Sigmoid colon (tissue), 7 donors: ENCODE results near the gene MRPL58. TPM values are rescaled to one million over a fixed set of nuclear protein-coding genes. Genes with fewer than 3 reads are reported as not detected.

Experiments used
- DNase-seq: peaks from one replicate; pipeline ENCODE4 v3.0.0-alpha.2; 2019
- H3K27ac ChIP-seq, 4 donors: fragments of 200-600 bp; sonication (generic); one replicate each; pipeline ENCODE4 v1.5.1; 2016 to 2019; ENCODE audit warnings: mild to moderate bottlenecking in 1 of 4
- H3K27me3 ChIP-seq, 3 donors: fragments of 200-600 bp; sonication (generic); one replicate each; pipeline ENCODE4 v1.5.1; 2019; ENCODE audit warnings: mild to moderate bottlenecking in 1 of 3
- H3K36me3 ChIP-seq, 4 donors: fragments of 200-600 bp; sonication (generic); one replicate each; pipeline ENCODE4 v1.5.1; 2016 to 2019
- H3K4me1 ChIP-seq, 4 donors: fragments of 200-600 bp; sonication (generic); one replicate each; pipeline ENCODE4 v1.5.1; 2017 to 2019
- H3K4me3 ChIP-seq, 4 donors: fragments of 200-600 bp; sonication (generic); one replicate each; pipeline ENCODE4 v1.5.1; 2017 to 2019; ENCODE audit warnings: mild to moderate bottlenecking in 2 of 4, moderate library complexity in 1 of 4
- H3K9me3 ChIP-seq, 4 donors: fragments of 200-600 bp in 3 of 4; sonication (generic) in 3 of 4; one replicate each; pipeline versions ENCODE4 v1.5.1 to v1.6.1; 2013 to 2019
- EP300 ChIP-seq, 4 donors: sonication (generic); formaldehyde crosslinking; IDR thresholded peaks; one replicate each; pipeline ENCODE4 v1.6.1; 2017; ENCODE audit warnings: antibody characterized with exemption in 4 of 4
- POLR2A ChIP-seq, 2 donors: fragments of 450-650 bp; IDR thresholded peaks; one replicate each; pipeline ENCODE4 v1.6.1; 2016; ENCODE audit warnings: antibody characterized with exemption in 2 of 2, mild to moderate bottlenecking in 2 of 2, moderate library complexity in 2 of 2
- POLR2AphosphoS5 ChIP-seq, 4 donors: sonication (generic); formaldehyde crosslinking; IDR thresholded peaks; one replicate each; pipeline ENCODE4 v1.6.1; 2017; ENCODE audit warnings: antibody characterized with exemption in 4 of 4
- WGBS, 2 donors: extraction: QIAGEN DNeasy Blood & Tissue Kit; methylation state at CpG; one replicate each; pipeline ENCODE4 v1.1.7; 2013; 5-methylcytosine and 5-hydroxymethylcytosine counted together
- intact Hi-C: fragments of 100-400 bp; cut with DNase I; formaldehyde crosslinking; loops from one replicate; pipeline ENCODE4 v1.15.1; 2023
- polyA plus RNA-seq, 3 donors: library from polyadenylated mRNA; stranded (reverse); fragments of 200-250 nt; gene quantifications; one replicate each; pipeline ENCODE4 v1.2.3, GENCODE V29; 2013
- total RNA-seq, 4 donors: library from RNA; depleted of rRNA; stranded (reverse); fragments of >200 nt; gene quantifications; one replicate each; pipeline ENCODE4 v1.1.0, GENCODE V29; 2016
- TF ChIP-seq, protein P1 (sequence below), 4 experiments: fragments of 450-650 bp in 3 of 4; fragments of 200-600 bp in 1 of 4; IDR thresholded peaks; one replicate each; pipeline ENCODE4 v1.5.1; 2016 to 2019; ENCODE audit warnings: antibody characterized with exemption in 4 of 4, mild to moderate bottlenecking in 3 of 4, moderate library complexity in 2 of 4
- donor health status: healthy with polysubstance abuse.
- donor health status: Bipolar disorder and iron deficiency.
- donor health status: healthy.

The MRPL58 gene
- total and polyA plus RNA-seq, 7 donors, result 36.6 to 104 (median 56.9) TPM

- no peak for DNase-seq
- no peak overlapping the region for H3K27ac ChIP-seq
- peaks cover 0 to 32% (median 28%) of the 10 kb centered on the region in 4 donors for H3K4me1 ChIP-seq
- H3K4me3 ChIP-seq, result no peak overlapping the region
- no peaks in the 10 kb centered on the region for H3K27me3 ChIP-seq
- TF ChIP-seq EP300 (IDR thresholded peaks at IDR 0.05), result no peak
- TF ChIP-seq POLR2A (IDR thresholded peaks at IDR 0.05), result no peak
- TF ChIP-seq, protein P1, sequence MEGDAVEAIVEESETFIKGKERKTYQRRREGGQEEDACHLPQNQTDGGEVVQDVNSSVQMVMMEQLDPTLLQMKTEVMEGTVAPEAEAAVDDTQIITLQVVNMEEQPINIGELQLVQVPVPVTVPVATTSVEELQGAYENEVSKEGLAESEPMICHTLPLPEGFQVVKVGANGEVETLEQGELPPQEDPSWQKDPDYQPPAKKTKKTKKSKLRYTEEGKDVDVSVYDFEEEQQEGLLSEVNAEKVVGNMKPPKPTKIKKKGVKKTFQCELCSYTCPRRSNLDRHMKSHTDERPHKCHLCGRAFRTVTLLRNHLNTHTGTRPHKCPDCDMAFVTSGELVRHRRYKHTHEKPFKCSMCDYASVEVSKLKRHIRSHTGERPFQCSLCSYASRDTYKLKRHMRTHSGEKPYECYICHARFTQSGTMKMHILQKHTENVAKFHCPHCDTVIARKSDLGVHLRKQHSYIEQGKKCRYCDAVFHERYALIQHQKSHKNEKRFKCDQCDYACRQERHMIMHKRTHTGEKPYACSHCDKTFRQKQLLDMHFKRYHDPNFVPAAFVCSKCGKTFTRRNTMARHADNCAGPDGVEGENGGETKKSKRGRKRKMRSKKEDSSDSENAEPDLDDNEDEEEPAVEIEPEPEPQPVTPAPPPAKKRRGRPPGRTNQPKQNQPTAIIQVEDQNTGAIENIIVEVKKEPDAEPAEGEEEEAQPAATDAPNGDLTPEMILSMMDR (IDR thresholded peaks at IDR 0.05), result no peak
- no peak for TF ChIP-seq POLR2AphosphoS5 (IDR thresholded peaks at IDR 0.05)
- peaks cover 0 to 46% (median 17%) of the 10 kb centered on the region in 4 donors for H3K36me3 ChIP-seq
- no peaks in the 10 kb centered on the region for H3K9me3 ChIP-seq
- intact Hi-C loops, result loop anchor here (5.0 kb wide), 2 partner anchors 62 to 133 kb away; partner anchors contain the start of genes CDR2L and SUMO2
These were observed 37.2 kb downstream of the MRPL58 start for GRCh38 chr17:75049706-75050105.

- intact Hi-C loops, result no loop called here
- Histone ChIP-seq H3K9me3 (no peaks in the 10 kb centered on the region), H3K4me3 (no peak overlapping the region), H3K27ac (no peak overlapping the region), H3K4me1 (peaks cover 0 to 21% (median 17%) of the 10 kb centered on the region in 4 donors), H3K27me3 (no peaks in the 10 kb centered on the region), H3K36me3 (peaks cover 0 to 62% (median 19%) of the 10 kb centered on the region in 4 donors)
- 83 to 88% methylated on average over 2 of the region's 2 CpGs for WGBS, 2 donors
- DNase-seq, result no peak
- TF ChIP-seq POLR2A (IDR thresholded peaks at IDR 0.05) (no peak), EP300 (IDR thresholded peaks at IDR 0.05) (no peak)
These were observed 39.5 kb downstream of the MRPL58 start for GRCh38 chr17:75051941-75052340.

GRCh38 chr17:75059369-75060345 lies 47.2 kb downstream of the MRPL58 start:
- H3K27me3 ChIP-seq, result no peaks in the 10 kb centered on the region
- intact Hi-C loops, result loop anchor here (2.0 to 5.0 kb wide), 3 partner anchors 53 to 143 kb away; partner anchors contain the start of gene NT5C
- H3K36me3 ChIP-seq, result peaks cover 20 to 60% (median 30%) of the 10 kb centered on the region in 4 donors
- TF ChIP-seq POLR2A (IDR thresholded peaks at IDR 0.05) (no peak), EP300 (IDR thresholded peaks at IDR 0.05) (no peak), POLR2AphosphoS5 (IDR thresholded peaks at IDR 0.05) (peak in 1 of 4 donors; percentile 17)
- TF ChIP-seq, protein P1 (IDR thresholded peaks at IDR 0.05), result peak; percentile 30 to 45 (median 36)
- H3K4me3 ChIP-seq, result no peak overlapping the region
- DNase-seq, result peak; percentile 82
- H3K9me3 ChIP-seq, result no peaks in the 10 kb centered on the region
- 62 to 63% methylated on average over 25 of the region's 25 CpGs for WGBS, 2 donors
- peak overlapping the region; percentile 70 to 79 (median 74) for H3K27ac ChIP-seq
- peaks cover 0 to 18% (median 13%) of the 10 kb centered on the region in 4 donors for H3K4me1 ChIP-seq

DNA sequence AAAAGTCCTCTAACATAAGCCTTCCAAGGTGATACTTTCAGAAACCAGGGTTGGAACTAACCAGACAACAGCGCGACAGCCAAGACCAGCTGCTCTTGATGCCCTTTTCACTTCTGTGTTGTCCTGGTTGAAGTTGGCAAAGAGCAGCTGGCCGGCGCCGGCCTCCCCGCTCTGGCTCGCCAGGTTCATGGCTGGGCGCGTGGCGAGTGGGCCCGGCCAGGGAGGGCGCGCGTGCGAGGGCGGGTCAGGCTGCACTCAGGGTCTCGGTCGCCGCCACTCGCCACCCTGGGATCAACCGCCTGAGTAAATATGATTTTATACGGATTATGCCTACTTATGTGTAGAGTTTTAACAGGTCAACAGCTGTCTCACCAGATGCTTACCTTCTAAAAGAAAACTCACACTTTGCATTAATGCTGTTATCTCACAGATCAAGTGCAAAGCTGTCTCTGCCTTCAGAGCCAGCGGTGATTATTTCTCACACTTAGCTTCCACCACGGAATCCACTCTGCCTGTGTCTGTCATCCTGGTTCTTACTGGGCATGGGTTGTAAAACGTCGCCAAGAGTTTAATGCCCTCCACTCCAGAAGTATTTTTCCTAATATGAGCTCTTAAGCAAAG lies 48.1 kb downstream of the MRPL58 start:
- no peak for DNase-seq

DNA sequence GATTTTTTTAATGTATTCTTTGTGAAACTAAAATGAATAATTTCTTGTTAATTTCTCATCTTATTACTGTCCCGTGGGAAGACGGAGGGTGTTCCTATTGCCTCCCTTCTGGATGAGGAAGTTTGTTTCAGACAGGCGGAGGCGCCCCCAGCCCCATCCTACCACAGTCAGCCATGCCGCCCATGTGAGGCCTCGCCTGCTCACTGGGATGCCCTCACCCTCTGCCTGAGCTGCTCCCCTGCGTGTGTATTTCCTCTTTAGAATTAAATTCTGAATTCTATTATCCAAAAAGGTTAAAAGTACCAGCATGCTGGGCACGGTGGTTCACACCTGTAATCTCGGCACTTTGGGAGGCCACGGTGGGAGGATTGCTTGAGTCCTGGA lies 48.6 kb downstream of the MRPL58 start:
- Histone ChIP-seq H3K9me3 (no peaks in the 10 kb centered on the region), H3K36me3 (peaks cover 20 to 59% (median 33%) of the 10 kb centered on the region in 4 donors), H3K27me3 (no peaks in the 10 kb centered on the region), H3K4me3 (no peak overlapping the region), H3K4me1 (peaks cover 0 to 18% (median 13%) of the 10 kb centered on the region in 4 donors), H3K27ac (peak overlapping the region; percentile 70 to 79 (median 74))
- WGBS, 2 donors, result 94 to 96% methylated on average over 10 of the region's 10 CpGs
- TF ChIP-seq POLR2AphosphoS5 (IDR thresholded peaks at IDR 0.05), result no peak
- TF ChIP-seq EP300 (IDR thresholded peaks at IDR 0.05), result no peak
- no peak for TF ChIP-seq POLR2A (IDR thresholded peaks at IDR 0.05)
- no peak for DNase-seq
- intact Hi-C loops, result loop anchor here (5.0 kb wide), 2 partner anchors 51 to 141 kb away; no protein-coding TSS in a partner anchor

More for the DNA sequence above, 48.1 kb downstream of the MRPL58 start:
- TF ChIP-seq EP300 (IDR thresholded peaks at IDR 0.05), result no peak
- TF ChIP-seq POLR2AphosphoS5 (IDR thresholded peaks at IDR 0.05), result no peak
- no peak for TF ChIP-seq POLR2A (IDR thresholded peaks at IDR 0.05)
- Histone ChIP-seq H3K27me3 (no peaks in the 10 kb centered on the region), H3K4me3 (no peak overlapping the region), H3K4me1 (peaks cover 0 to 18% (median 13%) of the 10 kb centered on the region in 4 donors), H3K9me3 (no peaks in the 10 kb centered on the region), H3K27ac (peak overlapping the region; percentile 70 to 79 (median 74)), H3K36me3 (peaks cover 20 to 61% (median 33%) of the 10 kb centered on the region in 4 donors)
- 96% methylated on average over 26 of the region's 26 CpGs for WGBS, 2 donors
- intact Hi-C loops, result loop anchor here (5.0 kb wide), 2 partner anchors 52 to 142 kb away; no protein-coding TSS in a partner anchor
